ENCODE results near the gene PKNOX2.
"Not testable (repeated sequence)": the region's sequence is repeated elsewhere in the genome, so short reads cannot be mapped to it uniquely, and the experiment has no call there.

The PKNOX2 gene

GRCh38 chr11:125211191-125211947, 46.8 kb downstream of the PKNOX2 start:
- DNase-seq, result no peak

- no peak for DNase-seq
Measured at GRCh38 chr11:125211948-125212340, 47.4 kb downstream of the PKNOX2 start.

- DNase-seq, result no peak
Measured at GRCh38 chr11:125214601-125215565, 50.3 kb downstream of the PKNOX2 start.

- no peak for DNase-seq
Measured at GRCh38 chr11:125215976-125216375, 51.4 kb downstream of the PKNOX2 start.

- no peak for DNase-seq
Measured at GRCh38 chr11:125218336-125218735, 53.8 kb downstream of the PKNOX2 start.

GRCh38 chr11:125221461-125221860, 56.9 kb downstream of the PKNOX2 start:
- no peak for DNase-seq

GRCh38 chr11:125222494-125222893, 57.9 kb downstream of the PKNOX2 start:
- DNase-seq, result no peak

GRCh38 chr11:125223161-125223560, 58.6 kb downstream of the PKNOX2 start:
- not testable (repeated sequence) for DNase-seq

- no peak for DNase-seq
Measured at GRCh38 chr11:125223901-125224361, 59.4 kb downstream of the PKNOX2 start.

- DNase-seq, result no peak
Measured at GRCh38 chr11:125224391-125225021, 60.0 kb downstream of the PKNOX2 start.

GRCh38 chr11:125225401-125225800, 60.9 kb downstream of the PKNOX2 start:
- DNase-seq, result no peak

GRCh38 chr11:125226031-125226430, 61.5 kb downstream of the PKNOX2 start:
- DNase-seq, result no peak

GRCh38 chr11:125226706-125227105, 62.2 kb downstream of the PKNOX2 start:
- no peak for DNase-seq

- DNase-seq, result no peak
Measured at GRCh38 chr11:125227151-125227550, 62.6 kb downstream of the PKNOX2 start.

- no peak for DNase-seq
Measured at GRCh38 chr11:125228445-125228844, 63.9 kb downstream of the PKNOX2 start.

GRCh38 chr11:125228993-125229392, 64.4 kb downstream of the PKNOX2 start:
- DNase-seq, result no peak

GRCh38 chr11:125229916-125230315, 65.4 kb downstream of the PKNOX2 start:
- no peak for DNase-seq

GRCh38 chr11:125233116-125233515, 68.6 kb downstream of the PKNOX2 start:
- no peak for DNase-seq

GRCh38 chr11:125233736-125234275, 69.3 kb downstream of the PKNOX2 start:
- DNase-seq, result no peak

- no peak for DNase-seq
Measured at GRCh38 chr11:125235071-125235471, 70.5 kb downstream of the PKNOX2 start.

- no peak for DNase-seq
Measured at GRCh38 chr11:125236072-125236825, 71.7 kb downstream of the PKNOX2 start.
